Right lobe of liver (tissue), 6 donors: ENCODE data around the gene BMP2. TPM values are rescaled to one million over a fixed set of nuclear protein-coding genes. Genes with fewer than 3 reads are reported as not detected.
A peak's percentile ranks its signal among the peaks of the same experiment; 100 is the strongest.

ENCODE experiments used
- ATAC-seq, 4 donors: fragments of 200-7000 bp; cut with Tn5 transposase; one replicate each; pipeline ENCODE4 v1.9.1; 2020; ENCODE audit warnings: mild to moderate bottlenecking in 4 of 4, moderate library complexity in 4 of 4
- DNase-seq, 3 donors: peaks; one replicate each; pipeline ENCODE4 v3.0.0-alpha.2; 2020
- H3K27ac ChIP-seq, 3 donors: fragments of 200-600 bp; one replicate each; pipeline ENCODE4 v1.8.0; 2022
- H3K27me3 ChIP-seq, 2 donors: fragments of 200-600 bp; one replicate each; pipeline ENCODE4 v1.8.0; 2022
- H3K36me3 ChIP-seq, 4 donors: fragments of 200-600 bp; sonication (generic) in 1 of 4; one replicate each; pipeline versions ENCODE4 v1.5.1 to v1.8.0; 2017 to 2022; ENCODE audit warnings: control low read depth in 1 of 4
- H3K4me1 ChIP-seq, 4 donors: fragments of 200-600 bp; sonication (generic) in 1 of 4; one replicate each; pipeline versions ENCODE4 v1.5.1 to v1.8.0; 2017 to 2022; ENCODE audit warnings: control low read depth in 1 of 4
- H3K4me3 ChIP-seq, 3 donors: fragments of 200-600 bp; one replicate each; pipeline ENCODE4 v1.8.0; 2022
- H3K9me3 ChIP-seq, 4 donors: fragments of 200-600 bp; sonication (generic) in 1 of 4; one replicate each; pipeline versions ENCODE4 v1.5.1 to v1.8.0; 2017 to 2022; ENCODE audit warnings: control low read depth in 1 of 4
- POLR2A ChIP-seq: fragments of 450-650 bp; IDR thresholded peaks from one replicate; pipeline ENCODE4 v1.6.1; 2017; ENCODE audit warnings: antibody characterized with exemption, mild to moderate bottlenecking
- WGBS: methylation state at CpG from one replicate; pipeline ENCODE4 v1.1.6; 2018; ENCODE audit warnings: low coverage, low lambda C conversion rate; ENCODE audit not compliant: insufficient coverage; ENCODE audit errors: missing lambda C conversion rate; 5-methylcytosine and 5-hydroxymethylcytosine counted together
- intact Hi-C, 2 donors: fragments of 100-400 bp; cut with DNase I; formaldehyde crosslinking; loops; one replicate each; pipeline versions ENCODE4 v1.11.2 to v1.14.1; 2022
- total RNA-seq, 6 experiments: library from RNA; depleted of rRNA in 2 of 6; stranded (reverse); fragments of >200 nt in 2 of 6; fragmentation: NEBNext Ultra II Directional in 3 of 6; extraction: Animal tissue kit (Norgen Biotek cat#: 25700) in 3 of 6; gene quantifications; one replicate each; pipeline versions ENCODE4 v1.1.0 to v1.2.4, GENCODE V29; 2016 to 2023
- TF ChIP-seq, protein P1 (sequence below), 4 donors: fragments of 200-600 bp in 3 of 4; fragments of 450-650 bp in 1 of 4; IDR thresholded peaks; one replicate each; pipeline versions ENCODE4 v1.5.1 to v1.8.0; 2016 to 2022; ENCODE audit warnings: antibody characterized with exemption in 4 of 4, mild to moderate bottlenecking in 2 of 4
- donor health status: DM: no; HTN: yes; CAD: no.
- donor health status: DM: no; HTN: no; CAD: no.
- donor health status: DM: no; HTN: no; CAD: no.
- donor health status: DM: no; HTN: yes; CAD: no.
- donor health status: DM: no; HTN: yes; CAD: no.

Gene BMP2
- total RNA-seq, 6 experiments from 2014 or later = 1.4 to 9.3 (median 4.9) TPM

DNA sequence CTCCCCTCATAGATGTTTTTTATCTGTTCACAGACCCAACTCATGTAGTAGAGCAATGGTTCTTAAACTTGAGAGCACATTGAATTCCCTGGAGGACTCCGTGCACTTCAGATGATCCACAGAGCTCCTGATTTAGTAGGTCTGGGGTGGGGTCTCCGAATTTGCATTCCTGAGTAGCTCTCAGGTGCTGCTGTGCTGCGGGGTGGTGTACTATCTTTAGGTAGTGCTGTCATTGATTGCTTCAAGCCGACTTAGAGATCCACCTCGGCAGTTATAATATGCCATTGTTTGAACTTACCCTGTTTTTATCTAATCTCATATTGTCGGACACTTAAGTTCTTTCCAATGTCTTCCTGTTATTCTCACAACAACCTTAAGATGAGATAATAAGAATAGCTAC, 45.0 kb downstream of the BMP2 start:
- Histone ChIP-seq H3K27ac (no peak overlapping the region), H3K36me3 (no peaks in the 10 kb centered on the region)
- 33% methylated on average over 6 of the region's 6 CpGs for WGBS

DNA sequence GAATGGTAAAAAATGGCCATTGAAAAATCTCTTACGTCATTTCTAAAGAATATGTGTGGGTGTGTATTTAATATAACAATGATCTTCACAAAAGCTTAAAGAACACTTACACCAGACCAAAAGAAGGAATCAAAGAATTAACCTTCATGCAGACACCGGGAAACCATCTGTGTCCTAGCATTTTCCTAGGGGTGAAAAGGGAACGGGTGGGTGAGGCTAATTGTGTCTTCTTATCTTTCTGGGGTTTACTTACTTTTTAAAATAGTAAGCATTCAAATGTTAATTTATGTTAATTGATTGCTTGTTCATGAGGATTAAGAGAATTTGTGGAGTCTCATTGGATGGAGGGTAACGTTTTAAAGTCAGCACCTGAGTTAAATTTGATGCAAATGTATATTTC, 47.5 kb downstream of the BMP2 start:
- Histone ChIP-seq H3K27me3 (no peaks in the 10 kb centered on the region), H3K9me3 (no peaks in the 10 kb centered on the region), H3K27ac (no peak overlapping the region), H3K4me1 (no peaks in the 10 kb centered on the region), H3K36me3 (no peaks in the 10 kb centered on the region), H3K4me3 (no peak overlapping the region)
- TF ChIP-seq, protein P1, sequence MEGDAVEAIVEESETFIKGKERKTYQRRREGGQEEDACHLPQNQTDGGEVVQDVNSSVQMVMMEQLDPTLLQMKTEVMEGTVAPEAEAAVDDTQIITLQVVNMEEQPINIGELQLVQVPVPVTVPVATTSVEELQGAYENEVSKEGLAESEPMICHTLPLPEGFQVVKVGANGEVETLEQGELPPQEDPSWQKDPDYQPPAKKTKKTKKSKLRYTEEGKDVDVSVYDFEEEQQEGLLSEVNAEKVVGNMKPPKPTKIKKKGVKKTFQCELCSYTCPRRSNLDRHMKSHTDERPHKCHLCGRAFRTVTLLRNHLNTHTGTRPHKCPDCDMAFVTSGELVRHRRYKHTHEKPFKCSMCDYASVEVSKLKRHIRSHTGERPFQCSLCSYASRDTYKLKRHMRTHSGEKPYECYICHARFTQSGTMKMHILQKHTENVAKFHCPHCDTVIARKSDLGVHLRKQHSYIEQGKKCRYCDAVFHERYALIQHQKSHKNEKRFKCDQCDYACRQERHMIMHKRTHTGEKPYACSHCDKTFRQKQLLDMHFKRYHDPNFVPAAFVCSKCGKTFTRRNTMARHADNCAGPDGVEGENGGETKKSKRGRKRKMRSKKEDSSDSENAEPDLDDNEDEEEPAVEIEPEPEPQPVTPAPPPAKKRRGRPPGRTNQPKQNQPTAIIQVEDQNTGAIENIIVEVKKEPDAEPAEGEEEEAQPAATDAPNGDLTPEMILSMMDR (IDR thresholded peaks at IDR 0.05) = no peak
- no peak for TF ChIP-seq POLR2A
- DNase-seq (no peak), ATAC-seq (no peak)
- 26% methylated on average over 4 of the region's 4 CpGs for WGBS
- intact Hi-C loops = no loop called here

More for the DNA sequence above, 45.0 kb downstream of the BMP2 start:
- no peak overlapping the region for H3K4me3 ChIP-seq
- no peaks in the 10 kb centered on the region for H3K4me1 ChIP-seq
- TF ChIP-seq, protein P1 (IDR thresholded peaks at IDR 0.05) = no peak
- TF ChIP-seq POLR2A = no peak
- no peaks in the 10 kb centered on the region for H3K27me3 ChIP-seq
- no peaks in the 10 kb centered on the region for H3K9me3 ChIP-seq
- DNase-seq = no peak
- ATAC-seq = no peak
- intact Hi-C loops = no loop called here

DNA sequence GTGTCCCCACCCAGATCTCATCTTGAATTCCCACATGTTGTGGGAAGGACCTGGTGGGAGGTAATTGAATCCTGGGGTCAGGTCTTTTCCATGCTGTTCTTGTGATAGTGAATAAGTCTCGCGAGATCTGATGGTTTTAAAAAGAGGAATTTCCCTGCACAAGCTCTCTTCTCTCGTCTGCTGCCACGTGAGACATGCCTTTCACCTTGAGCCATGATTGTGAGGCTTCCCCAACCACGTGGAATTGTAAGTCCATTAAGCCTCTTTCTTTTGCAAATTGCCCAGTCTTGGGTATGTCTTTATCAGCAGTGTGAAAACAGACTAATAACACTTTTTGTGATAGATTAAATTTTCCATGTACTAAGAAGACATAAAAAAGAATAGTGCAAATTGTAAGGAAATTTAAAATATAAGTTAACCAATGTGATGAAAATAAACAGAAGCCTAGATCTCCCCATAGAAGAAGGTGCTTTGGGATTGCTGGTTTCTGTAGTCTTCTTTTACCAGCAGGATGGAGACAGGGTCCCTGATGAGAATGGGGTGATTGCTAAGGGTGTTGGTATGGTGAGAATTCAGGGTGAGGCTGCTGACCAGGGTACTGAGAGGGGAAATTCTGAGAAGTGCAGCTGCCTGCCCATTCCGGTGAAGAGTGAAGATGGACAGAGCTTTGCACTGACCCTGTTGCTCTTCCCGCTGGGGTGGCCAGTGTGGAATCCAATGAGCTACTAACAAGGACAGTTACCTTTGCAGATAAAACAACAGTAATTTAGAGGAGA, 50.7 kb downstream of the BMP2 start:
- no peak overlapping the region for H3K27ac ChIP-seq
- DNase-seq = no peak
- WGBS = 58% methylated on average over 6 of the region's 7 CpGs
- no peak for TF ChIP-seq POLR2A
- TF ChIP-seq, protein P1 (IDR thresholded peaks at IDR 0.05) = no peak
- no peak for ATAC-seq
- no peaks in the 10 kb centered on the region for H3K9me3 ChIP-seq
- no peaks in the 10 kb centered on the region for H3K27me3 ChIP-seq
- intact Hi-C loops = no loop called here
- H3K4me1 ChIP-seq = no peaks in the 10 kb centered on the region
- H3K36me3 ChIP-seq = no peaks in the 10 kb centered on the region
- H3K4me3 ChIP-seq = no peak overlapping the region

- DNase-seq = no peak
- ATAC-seq = peak; percentile 82 to 96 (median 88)
- Histone ChIP-seq H3K27ac (no peak overlapping the region), H3K27me3 (no peaks in the 10 kb centered on the region), H3K36me3 (no peaks in the 10 kb centered on the region), H3K9me3 (no peaks in the 10 kb centered on the region), H3K4me3 (no peak overlapping the region), H3K4me1 (no peaks in the 10 kb centered on the region)
- 21% methylated on average over 2 of the region's 2 CpGs for WGBS
- TF ChIP-seq, protein P1 (IDR thresholded peaks at IDR 0.05) = peak; percentile 43 to 62 (median 51)
- no peak for TF ChIP-seq POLR2A
- intact Hi-C loops = no loop called here
Observed at GRCh38 chr20:6819599-6819998, 52.1 kb downstream of the BMP2 start.
